GM10248 (cell line): ENCODE data around the gene TROAP.
A peak's percentile ranks its signal among the peaks of the same experiment; 100 is the strongest.

Experiments used
- CTCF ChIA-PET: fragments of 300-600 bp; sonication (Branson Sonifier 250); formaldehyde crosslinking; extraction: SDS; loops from one replicate; lab custom pipeline; 2021; ENCODE audit warnings: antibody characterized with exemption; lab: Yijun Ruan, JAX
- POLR2A ChIA-PET: fragments of 350-650 bp; sonication (Branson Sonifier 250); formaldehyde crosslinking; extraction: SDS; loops from one replicate; lab custom pipeline; 2020; ENCODE audit warnings: antibody characterized with exemption; lab: Yijun Ruan, JAX
- DNase-seq: peaks from one replicate; pipeline ENCODE4 v3.0.0; 2012; ENCODE audit errors: extremely low spot score
- TF ChIP-seq, protein P1 (sequence below): IDR thresholded peaks from 2 replicates; pipeline ENCODE4 v1.5.1; 2012; ENCODE audit warnings: mild to moderate bottlenecking, low read depth; ENCODE audit errors: extremely low read depth, missing control alignments, control extremely low read depth

The TROAP gene

DNA sequence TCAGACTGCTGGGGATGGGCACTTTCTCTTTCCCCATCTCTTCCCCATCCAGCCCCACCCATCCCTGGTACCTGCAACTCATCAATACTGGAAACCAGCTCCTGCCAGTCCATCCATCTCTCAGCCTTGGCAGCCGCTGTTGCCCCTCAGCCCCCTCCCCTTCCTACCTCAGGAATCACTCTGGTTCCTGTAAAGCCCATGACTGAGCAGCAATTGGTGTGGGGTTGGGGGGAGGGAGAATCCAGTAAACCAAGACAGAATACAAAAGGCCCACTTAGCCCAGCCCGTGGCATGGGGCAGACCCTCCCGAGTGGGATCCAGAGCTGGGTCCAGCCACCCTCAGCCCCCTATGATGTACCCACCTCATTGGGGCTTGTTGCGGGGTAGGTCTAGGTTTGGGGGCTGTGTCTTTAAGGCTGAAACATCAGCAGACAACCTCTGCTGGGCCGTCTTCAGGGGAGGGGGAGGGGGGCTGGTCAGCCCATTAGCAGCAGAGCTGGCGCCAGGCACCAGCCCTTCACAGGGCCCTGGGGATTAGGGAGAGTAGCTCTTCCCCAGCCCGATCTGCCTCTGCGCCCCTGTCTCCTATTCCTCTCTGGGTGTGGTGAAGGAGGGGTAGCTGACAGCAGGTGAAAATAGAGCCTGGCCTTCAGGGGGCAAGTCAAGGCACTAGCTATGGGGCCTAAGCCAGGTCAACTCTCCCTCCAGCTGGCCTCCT, 28.8 kb upstream of the TROAP start:
- POLR2A ChIA-PET, result interaction anchor here (2.5 kb wide), 1 partner anchor 29 kb away, joined by 12 read pairs; the partner anchor contains the start of gene TUBA1C
- CTCF ChIA-PET, result interaction anchor here (0.9 to 15.7 kb wide), 9 partner anchors 11 to 286 kb away, joined by 3 to 239 read pairs (median 35); partner anchors contain the start of genes C1QL4 and DNAJC22
- DNase-seq, result no peak

GRCh38 chr12:49294804-49295081, 28.3 kb upstream of the TROAP start:
- no peak for DNase-seq
- TF ChIP-seq, protein P1, sequence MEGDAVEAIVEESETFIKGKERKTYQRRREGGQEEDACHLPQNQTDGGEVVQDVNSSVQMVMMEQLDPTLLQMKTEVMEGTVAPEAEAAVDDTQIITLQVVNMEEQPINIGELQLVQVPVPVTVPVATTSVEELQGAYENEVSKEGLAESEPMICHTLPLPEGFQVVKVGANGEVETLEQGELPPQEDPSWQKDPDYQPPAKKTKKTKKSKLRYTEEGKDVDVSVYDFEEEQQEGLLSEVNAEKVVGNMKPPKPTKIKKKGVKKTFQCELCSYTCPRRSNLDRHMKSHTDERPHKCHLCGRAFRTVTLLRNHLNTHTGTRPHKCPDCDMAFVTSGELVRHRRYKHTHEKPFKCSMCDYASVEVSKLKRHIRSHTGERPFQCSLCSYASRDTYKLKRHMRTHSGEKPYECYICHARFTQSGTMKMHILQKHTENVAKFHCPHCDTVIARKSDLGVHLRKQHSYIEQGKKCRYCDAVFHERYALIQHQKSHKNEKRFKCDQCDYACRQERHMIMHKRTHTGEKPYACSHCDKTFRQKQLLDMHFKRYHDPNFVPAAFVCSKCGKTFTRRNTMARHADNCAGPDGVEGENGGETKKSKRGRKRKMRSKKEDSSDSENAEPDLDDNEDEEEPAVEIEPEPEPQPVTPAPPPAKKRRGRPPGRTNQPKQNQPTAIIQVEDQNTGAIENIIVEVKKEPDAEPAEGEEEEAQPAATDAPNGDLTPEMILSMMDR, result no peak
- ChIA-PET CTCF (interaction anchor here (0.9 to 15.7 kb wide), 11 partner anchors 10 to 286 kb away, joined by 3 to 239 read pairs (median 31); partner anchors contain the start of genes C1QL4, DNAJC22 and TROAP), POLR2A (interaction anchor here (2.5 kb wide), 1 partner anchor 29 kb away, joined by 12 read pairs; the partner anchor contains the start of gene TUBA1C)

More for the DNA sequence above, 28.8 kb upstream of the TROAP start:
- TF ChIP-seq, protein P1, result no peak

DNA sequence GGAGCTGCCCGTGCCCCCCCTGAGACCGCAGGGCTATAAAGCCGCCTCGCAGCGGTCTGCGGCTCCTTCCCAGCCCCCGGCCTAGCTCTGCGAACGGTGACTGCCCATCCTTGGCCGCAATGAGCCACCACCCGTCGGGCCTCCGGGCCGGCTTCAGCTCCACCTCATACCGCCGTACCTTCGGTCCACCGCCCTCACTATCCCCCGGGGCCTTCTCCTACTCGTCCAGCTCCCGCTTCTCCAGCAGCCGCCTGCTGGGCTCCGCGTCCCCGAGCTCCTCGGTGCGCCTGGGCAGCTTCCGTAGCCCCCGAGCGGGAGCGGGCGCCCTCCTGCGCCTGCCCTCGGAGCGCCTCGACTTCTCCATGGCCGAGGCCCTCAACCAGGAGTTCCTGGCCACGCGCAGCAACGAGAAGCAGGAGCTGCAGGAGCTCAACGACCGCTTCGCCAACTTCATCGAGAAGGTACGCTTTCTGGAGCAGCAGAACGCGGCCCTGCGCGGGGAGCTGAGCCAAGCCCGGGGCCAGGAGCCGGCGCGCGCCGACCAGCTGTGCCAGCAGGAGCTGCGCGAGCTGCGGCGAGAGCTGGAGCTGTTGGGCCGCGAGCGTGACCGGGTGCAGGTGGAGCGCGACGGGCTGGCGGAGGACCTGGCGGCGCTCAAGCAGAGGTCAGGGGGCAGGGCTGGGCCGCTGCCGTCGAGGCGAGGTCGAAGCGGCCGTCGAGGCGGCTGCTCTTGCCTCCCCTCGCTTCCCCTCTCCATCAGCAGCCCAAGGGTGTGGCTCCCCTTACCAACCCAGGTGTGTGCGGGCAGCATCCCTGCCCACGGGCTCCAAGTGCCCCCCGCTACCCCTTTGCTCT, 27.7 kb upstream of the TROAP start, which contains the start of gene PRPH:
Gene PRPH, plus strand, starts transcription at position 66 of the 855 bp plus-strand sequence. Its CDS starts 54 bp downstream, at position 120.
- TF ChIP-seq, protein P1, result no peak
- POLR2A ChIA-PET, result interaction anchor here (0.7 to 2.5 kb wide), 2 partner anchors 30 to 106 kb away, joined by 3 to 12 read pairs; partner anchors contain the start of genes TUBA1A and TUBA1C
- DNase-seq, result no peak
- CTCF ChIA-PET, result interaction anchor here (0.8 to 15.7 kb wide), 16 partner anchors 9 to 285 kb away, joined by 3 to 239 read pairs (median 10); partner anchors contain the start of genes C1QL4, DNAJC22, SPATS2 and TROAP

- ChIA-PET CTCF (interaction anchor here (0.8 to 15.7 kb wide), 23 partner anchors 8 to 289 kb away, joined by 3 to 239 read pairs (median 7); partner anchors contain the start of genes C1QL4, DNAJC22, SPATS2 and TROAP), POLR2A (interaction anchor here (0.7 kb wide), 1 partner anchor 107 kb away, joined by 3 read pairs; the partner anchor contains the start of gene TUBA1A)
- DNase-seq, result peak; percentile 87
- TF ChIP-seq, protein P1, result peak; percentile 80
Measured at GRCh38 chr12:49296034-49296835, 26.8 kb upstream of the TROAP start.

DNA sequence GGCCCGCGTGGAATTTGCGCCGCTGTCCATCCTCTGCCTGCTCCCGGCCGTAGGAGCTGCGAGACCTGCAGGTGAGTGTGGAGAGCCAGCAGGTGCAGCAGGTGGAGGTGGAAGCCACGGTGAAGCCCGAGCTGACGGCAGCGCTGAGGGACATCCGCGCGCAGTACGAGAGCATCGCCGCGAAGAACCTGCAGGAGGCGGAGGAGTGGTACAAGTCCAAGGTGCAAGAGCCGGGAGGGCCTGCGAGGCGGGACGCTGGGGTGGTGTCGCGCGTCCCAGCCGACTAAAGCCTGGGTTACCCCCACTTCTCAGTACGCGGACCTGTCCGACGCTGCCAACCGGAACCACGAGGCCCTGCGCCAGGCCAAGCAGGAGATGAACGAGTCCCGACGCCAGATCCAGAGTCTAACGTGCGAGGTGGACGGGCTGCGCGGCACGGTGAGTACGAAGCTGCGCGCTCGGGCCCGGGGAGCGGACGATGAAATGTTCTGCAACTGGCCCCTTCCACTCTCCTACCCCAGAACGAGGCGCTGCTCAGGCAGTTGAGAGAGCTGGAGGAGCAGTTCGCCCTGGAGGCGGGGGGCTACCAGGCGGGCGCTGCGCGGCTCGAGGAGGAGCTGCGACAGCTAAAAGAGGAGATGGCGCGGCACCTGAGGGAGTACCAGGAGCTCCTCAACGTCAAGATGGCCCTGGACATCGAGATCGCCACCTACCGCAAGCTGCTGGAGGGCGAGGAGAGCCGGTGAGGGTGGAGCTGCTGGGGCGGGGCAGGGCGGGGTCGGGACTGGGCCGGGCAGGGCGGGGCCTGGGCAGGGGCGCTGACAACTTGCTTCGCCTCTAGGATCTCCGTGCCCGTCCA, 26.0 kb upstream of the TROAP start:
- POLR2A ChIA-PET, result interaction anchor here (0.8 kb wide), 1 partner anchor 24 kb away, joined by 5 read pairs; no protein-coding TSS in a partner anchor
- CTCF ChIA-PET, result interaction anchor here (0.7 to 15.7 kb wide), 22 partner anchors 8 to 288 kb away, joined by 3 to 239 read pairs (median 6); partner anchors contain the start of genes C1QL4, DNAJC22, SPATS2 and TROAP
- peak; percentile 73 for DNase-seq

More for the DNA sequence above, 26.0 kb upstream of the TROAP start:
- TF ChIP-seq, protein P1, result peak; percentile 6
